Tibial nerve (tissue), 4 donors: Measurements from ENCODE around the gene PDGFB. TPM values are rescaled to one million over a fixed set of nuclear protein-coding genes. Genes with fewer than 3 reads are reported as not detected.

Source experiments
- DNase-seq, 2 donors: peaks; one replicate each; pipeline ENCODE4 v3.0.0-alpha.2; 2019; ENCODE audit warnings: low spot score in 2 of 2
- H3K27ac ChIP-seq, 4 donors: fragments of 200-600 bp; sonication (generic) in 3 of 4; one replicate each; pipeline ENCODE4 v1.5.1; 2017 to 2019; ENCODE audit warnings: mild to moderate bottlenecking in 1 of 4
- H3K27me3 ChIP-seq, 2 donors: fragments of 200-600 bp; sonication (generic) in 1 of 2; one replicate each; pipeline versions ENCODE4 v1.5.1 to v1.6.0; 2017 to 2019
- H3K36me3 ChIP-seq, 3 donors: fragments of 200-600 bp; sonication (generic); one replicate each; pipeline ENCODE4 v1.5.1; 2018 to 2019
- H3K4me1 ChIP-seq, 4 donors: fragments of 200-600 bp; sonication (generic) in 3 of 4; one replicate each; pipeline ENCODE4 v1.5.1; 2017 to 2019
- H3K4me3 ChIP-seq, 4 donors: fragments of 200-600 bp; sonication (generic) in 3 of 4; one replicate each; pipeline ENCODE4 v1.5.1; 2017 to 2019; ENCODE audit warnings: mild to moderate bottlenecking in 1 of 4, moderate library complexity in 1 of 4
- H3K9me3 ChIP-seq, 4 donors: fragments of 200-600 bp; sonication (generic) in 3 of 4; one replicate each; pipeline ENCODE4 v1.5.1; 2017 to 2019
- EP300 ChIP-seq, 2 donors: sonication (generic); formaldehyde crosslinking; IDR thresholded peaks; one replicate each; pipeline ENCODE4 v1.6.1; 2017; ENCODE audit warnings: antibody characterized with exemption in 2 of 2, mild to moderate bottlenecking in 1 of 2
- POLR2A ChIP-seq, 2 donors: fragments of 450-650 bp; IDR thresholded peaks; one replicate each; pipeline ENCODE4 v1.6.1; 2017; ENCODE audit warnings: antibody characterized with exemption in 2 of 2, mild to moderate bottlenecking in 2 of 2, moderate library complexity in 2 of 2
- WGBS, 2 donors: methylation state at CpG; one replicate each; pipeline ENCODE4 v1.1.5; 2018; 5-methylcytosine and 5-hydroxymethylcytosine counted together
- total RNA-seq, 4 donors: library from RNA; depleted of rRNA; stranded (reverse); fragments of >200 nt; gene quantifications; one replicate each; pipeline ENCODE4 v1.1.0, GENCODE V29; 2016
- TF ChIP-seq, protein P1 (sequence below), 5 experiments: fragments of 200-600 bp in 3 of 5; fragments of 450-650 bp in 2 of 5; sonication (generic) in 3 of 5; IDR thresholded peaks; one replicate each; pipeline ENCODE4 v1.5.1; 2016 to 2019; ENCODE audit warnings: antibody characterized with exemption in 5 of 5, mild to moderate bottlenecking in 3 of 5, moderate library complexity in 2 of 5

Gene PDGFB
- total RNA-seq, 4 donors from 2014 or later, result 7.5 to 22.2 (median 10.2) TPM

DNA sequence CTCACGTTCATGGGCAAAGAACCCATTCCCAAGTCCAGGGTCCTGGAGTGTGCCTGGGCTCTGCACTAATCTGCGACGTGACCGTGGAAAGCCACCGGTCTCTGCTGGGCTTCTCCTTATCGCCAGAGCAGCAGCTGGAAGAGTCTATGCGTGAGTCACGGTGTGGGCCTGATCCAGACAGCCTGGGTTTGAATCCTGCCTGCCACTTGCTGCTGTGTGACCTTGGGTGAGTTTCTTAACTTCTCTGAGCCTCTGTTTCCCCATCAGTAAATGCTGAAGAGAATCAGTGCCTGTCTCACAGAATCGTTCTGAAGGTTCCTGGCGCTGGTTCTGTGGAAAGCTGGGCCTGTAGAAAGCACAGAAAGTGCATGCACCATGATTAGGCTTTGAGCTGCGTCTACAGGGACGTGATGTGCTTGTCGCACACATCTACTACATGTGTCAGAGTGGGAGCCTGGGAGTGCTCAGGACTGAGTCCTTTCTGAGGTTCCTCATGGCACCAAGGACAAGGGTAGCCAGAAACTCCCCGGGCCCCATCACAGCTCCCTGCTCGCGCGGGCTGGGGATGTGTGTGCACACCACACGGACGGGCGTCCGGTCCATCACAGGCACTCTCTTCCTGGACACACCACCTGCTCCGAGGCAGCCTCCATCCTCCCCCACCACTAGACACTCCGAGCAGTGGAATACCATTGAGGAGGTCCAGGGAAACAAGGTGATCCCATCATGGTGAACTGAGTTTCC lies 20.5 kb upstream of the PDGFB start:
- peaks cover 0 to 5% (median 0%) of the 10 kb centered on the region in 4 donors for H3K4me1 ChIP-seq
- peaks cover 0 to 4% (median 0%) of the 10 kb centered on the region in 3 donors for H3K36me3 ChIP-seq
- no peak for DNase-seq
- H3K4me3 ChIP-seq, result no peak overlapping the region
- H3K27ac ChIP-seq, result peak overlapping the region in 1 of 4 donors; percentile 71
- TF ChIP-seq POLR2A (IDR thresholded peaks at IDR 0.05) (no peak), EP300 (IDR thresholded peaks at IDR 0.05) (no peak)
- TF ChIP-seq, protein P1, sequence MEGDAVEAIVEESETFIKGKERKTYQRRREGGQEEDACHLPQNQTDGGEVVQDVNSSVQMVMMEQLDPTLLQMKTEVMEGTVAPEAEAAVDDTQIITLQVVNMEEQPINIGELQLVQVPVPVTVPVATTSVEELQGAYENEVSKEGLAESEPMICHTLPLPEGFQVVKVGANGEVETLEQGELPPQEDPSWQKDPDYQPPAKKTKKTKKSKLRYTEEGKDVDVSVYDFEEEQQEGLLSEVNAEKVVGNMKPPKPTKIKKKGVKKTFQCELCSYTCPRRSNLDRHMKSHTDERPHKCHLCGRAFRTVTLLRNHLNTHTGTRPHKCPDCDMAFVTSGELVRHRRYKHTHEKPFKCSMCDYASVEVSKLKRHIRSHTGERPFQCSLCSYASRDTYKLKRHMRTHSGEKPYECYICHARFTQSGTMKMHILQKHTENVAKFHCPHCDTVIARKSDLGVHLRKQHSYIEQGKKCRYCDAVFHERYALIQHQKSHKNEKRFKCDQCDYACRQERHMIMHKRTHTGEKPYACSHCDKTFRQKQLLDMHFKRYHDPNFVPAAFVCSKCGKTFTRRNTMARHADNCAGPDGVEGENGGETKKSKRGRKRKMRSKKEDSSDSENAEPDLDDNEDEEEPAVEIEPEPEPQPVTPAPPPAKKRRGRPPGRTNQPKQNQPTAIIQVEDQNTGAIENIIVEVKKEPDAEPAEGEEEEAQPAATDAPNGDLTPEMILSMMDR (IDR thresholded peaks at IDR 0.05), result no peak
- H3K9me3 ChIP-seq, result peaks cover 0 to 22% (median 1%) of the 10 kb centered on the region in 4 donors
- 94 to 95% methylated on average over 22 to 23 of the region's 23 CpGs for WGBS, 2 donors
- H3K27me3 ChIP-seq, result no peaks in the 10 kb centered on the region

DNA sequence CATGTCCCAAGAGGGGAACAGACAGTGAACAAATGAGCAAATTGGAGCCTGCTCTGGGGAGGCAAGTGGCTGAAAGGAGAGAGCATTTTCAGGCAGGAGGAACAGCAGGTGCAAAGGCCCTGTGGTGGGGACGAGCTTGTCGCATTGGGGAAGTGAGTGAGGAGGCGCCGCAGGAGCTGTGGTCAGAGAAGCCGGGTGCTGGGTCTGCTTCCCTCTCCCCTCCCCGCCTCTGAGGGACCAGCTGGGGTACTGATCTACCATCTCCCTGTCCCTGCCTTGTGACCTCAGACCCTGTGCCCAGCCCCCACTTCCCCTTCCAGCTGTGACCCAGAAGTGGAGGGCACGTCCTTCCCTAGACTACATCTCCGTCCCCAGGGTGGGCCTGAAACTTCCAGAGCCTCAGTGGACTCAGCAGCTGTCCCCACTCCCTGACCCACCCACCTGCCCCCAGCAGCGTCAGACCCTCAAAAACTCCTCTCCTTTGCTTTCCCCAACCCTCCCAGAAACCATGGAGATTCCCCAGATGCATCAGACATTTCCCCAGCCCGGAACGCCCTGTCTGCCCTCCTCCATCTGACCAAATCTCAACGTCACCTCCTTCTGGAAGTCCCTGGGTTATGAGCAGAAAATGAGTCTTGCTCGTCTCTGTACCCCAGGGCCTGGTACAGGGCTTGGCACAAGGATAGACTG lies 19.7 kb upstream of the PDGFB start:
- DNase-seq, result peak; percentile 42 to 60
- peak overlapping the region in 1 of 4 donors; percentile 15 for H3K27ac ChIP-seq
- no peak overlapping the region for H3K4me3 ChIP-seq
- TF ChIP-seq, protein P1 (IDR thresholded peaks at IDR 0.05), result no peak
- TF ChIP-seq EP300 (IDR thresholded peaks at IDR 0.05) (peak in 1 of 2 donors; percentile 39), POLR2A (IDR thresholded peaks at IDR 0.05) (no peak)
- 69 to 79% methylated on average over 13 of the region's 13 CpGs for WGBS, 2 donors
- H3K27me3 ChIP-seq, result no peaks in the 10 kb centered on the region
- H3K36me3 ChIP-seq, result peaks cover 0 to 4% (median 0%) of the 10 kb centered on the region in 3 donors
- H3K4me1 ChIP-seq, result peaks cover 0 to 5% (median 0%) of the 10 kb centered on the region in 4 donors
- peaks cover 0 to 22% (median 1%) of the 10 kb centered on the region in 4 donors for H3K9me3 ChIP-seq

DNA sequence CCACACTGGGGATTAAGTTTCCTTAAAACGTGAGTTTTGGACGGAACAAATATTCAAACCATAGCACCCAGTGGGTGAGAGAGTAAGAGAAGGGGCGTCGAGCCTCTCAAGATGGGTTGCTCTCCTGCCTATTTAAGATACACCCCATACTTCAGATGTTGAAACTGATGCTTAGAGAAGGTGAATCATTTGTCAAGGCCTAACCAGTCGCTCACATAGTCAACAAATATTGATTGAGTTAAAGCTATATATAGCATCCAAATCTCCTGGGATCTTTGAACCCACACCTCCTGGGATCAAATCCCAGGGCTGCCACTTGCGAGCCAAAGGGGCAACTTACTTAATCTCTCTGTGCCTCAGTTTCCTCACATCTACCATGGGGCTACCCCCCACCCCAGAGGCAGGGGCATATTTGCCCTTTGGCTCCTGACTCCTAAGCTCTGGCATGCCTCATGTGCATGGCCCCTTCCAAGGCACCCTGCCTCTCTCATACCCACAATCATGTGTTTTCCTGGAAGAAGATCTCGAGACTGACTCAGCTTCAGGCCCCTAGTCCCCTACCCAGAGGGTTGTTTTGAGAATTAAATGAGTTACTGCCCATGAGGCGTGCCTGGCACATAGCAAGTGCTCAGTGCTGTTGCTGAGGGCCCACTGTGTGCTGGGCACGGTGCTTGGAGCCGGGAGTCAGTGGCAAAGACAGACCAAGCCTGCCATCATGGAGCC lies 19.0 kb upstream of the PDGFB start:
- WGBS, 2 donors, result 81 to 94% methylated on average over 10 of the region's 10 CpGs
- Histone ChIP-seq H3K36me3 (peaks cover 0 to 4% (median 0%) of the 10 kb centered on the region in 3 donors), H3K27ac (no peak overlapping the region), H3K4me3 (no peak overlapping the region), H3K27me3 (no peaks in the 10 kb centered on the region), H3K4me1 (peaks cover 0 to 5% (median 0%) of the 10 kb centered on the region in 4 donors), H3K9me3 (peaks cover 0 to 22% (median 1%) of the 10 kb centered on the region in 4 donors)
- DNase-seq, result no peak
- TF ChIP-seq EP300 (IDR thresholded peaks at IDR 0.05) (no peak), POLR2A (IDR thresholded peaks at IDR 0.05) (no peak)
- TF ChIP-seq, protein P1 (IDR thresholded peaks at IDR 0.05), result no peak

DNA sequence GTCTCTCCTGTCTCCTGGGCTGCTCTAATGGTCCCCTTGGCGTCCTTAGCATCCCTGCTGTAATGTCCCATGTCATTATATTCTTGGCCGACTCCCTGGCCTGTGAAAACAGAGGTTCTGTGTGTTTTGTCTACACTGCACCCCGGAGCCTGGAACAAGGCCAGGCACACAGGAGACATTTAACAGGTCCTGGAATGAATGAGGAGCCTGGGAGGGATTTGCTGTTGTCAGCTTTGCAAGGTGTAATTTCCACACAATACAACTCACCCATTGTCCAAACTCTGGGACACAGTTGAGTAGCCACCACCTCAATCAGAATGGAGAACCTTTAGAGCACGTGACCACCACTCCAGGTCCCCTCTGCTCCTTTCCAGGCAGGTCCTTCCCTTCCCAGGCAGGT lies 14.9 kb upstream of the PDGFB start:
- TF ChIP-seq EP300 (IDR thresholded peaks at IDR 0.05), result no peak
- Histone ChIP-seq H3K9me3 (peaks cover 0 to 22% (median 1%) of the 10 kb centered on the region in 4 donors), H3K27ac (no peak overlapping the region), H3K4me1 (peaks cover 0 to 15% (median 6%) of the 10 kb centered on the region in 4 donors), H3K36me3 (peaks cover 0 to 4% (median 0%) of the 10 kb centered on the region in 3 donors), H3K4me3 (no peak overlapping the region), H3K27me3 (no peaks in the 10 kb centered on the region)
- no peak for DNase-seq
- 57 to 59% methylated on average over 4 of the region's 4 CpGs for WGBS, 2 donors

DNA sequence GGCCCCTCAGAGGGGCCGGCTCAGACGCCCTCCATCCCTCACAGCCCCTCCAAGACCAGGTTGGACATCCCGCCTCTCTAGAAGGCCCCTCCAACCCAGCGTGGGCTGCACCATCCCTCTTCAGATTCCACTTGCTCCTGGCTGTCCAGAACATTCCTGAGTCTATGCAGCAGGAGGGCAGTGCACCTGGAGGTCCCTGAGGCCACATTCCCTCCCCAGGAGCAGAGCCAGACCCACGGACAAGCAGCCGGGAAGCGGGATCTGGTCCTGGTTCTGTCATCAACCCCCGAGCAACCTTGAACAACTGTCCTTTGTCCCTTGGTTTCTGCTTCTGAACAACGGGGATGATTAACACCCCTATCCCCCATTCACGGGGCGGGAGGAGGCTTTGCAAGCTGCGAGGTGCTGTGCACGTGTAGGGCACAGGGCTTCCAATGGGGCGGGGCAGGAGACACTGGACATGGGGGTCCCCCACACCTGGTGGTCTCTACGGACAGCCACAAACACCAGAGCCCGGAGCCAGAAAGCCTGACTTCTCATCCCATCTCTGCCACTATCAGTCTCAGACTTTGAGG lies 13.2 kb upstream of the PDGFB start:
- H3K9me3 ChIP-seq, result peaks cover 0 to 22% (median 1%) of the 10 kb centered on the region in 4 donors
- DNase-seq, result no peak
- no peak overlapping the region for H3K4me3 ChIP-seq
- H3K27ac ChIP-seq, result no peak overlapping the region
- peaks cover 0 to 4% (median 0%) of the 10 kb centered on the region in 3 donors for H3K36me3 ChIP-seq
- WGBS, 2 donors, result 70 to 71% methylated on average over 15 to 16 of the region's 16 CpGs
- TF ChIP-seq POLR2A (IDR thresholded peaks at IDR 0.05), result no peak
- no peak for TF ChIP-seq EP300 (IDR thresholded peaks at IDR 0.05)
- TF ChIP-seq, protein P1 (IDR thresholded peaks at IDR 0.05), result no peak
- H3K27me3 ChIP-seq, result no peaks in the 10 kb centered on the region
- peaks cover 0 to 32% (median 21%) of the 10 kb centered on the region in 4 donors for H3K4me1 ChIP-seq
